ENCODE results near the gene ECHDC3.

ECHDC3 gene

DNA sequence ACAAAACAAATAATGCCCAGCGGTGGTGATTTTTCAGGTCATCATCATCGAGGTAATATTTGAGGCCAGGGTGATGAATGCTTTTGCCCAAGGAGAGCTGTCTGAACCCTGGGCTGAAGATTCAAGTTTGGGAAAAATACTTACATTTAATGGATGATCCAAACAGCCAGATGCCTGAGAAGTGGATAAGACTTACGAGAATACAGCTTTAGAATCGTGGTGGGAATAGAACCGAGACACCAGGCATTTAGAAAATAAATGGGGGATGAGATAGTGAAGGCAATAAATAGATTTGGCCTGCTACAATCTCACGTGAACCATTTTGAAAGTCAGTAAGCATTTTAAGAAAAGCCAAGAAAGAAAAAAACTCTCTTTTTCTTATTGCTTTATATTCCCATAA lies 68.8 kb downstream of the ECHDC3 start:
- H3K27ac ChIP-seq: no peak overlapping the region
- no peak for TF ChIP-seq CTCF (conservative IDR thresholded peaks at IDR 0.05)

DNA sequence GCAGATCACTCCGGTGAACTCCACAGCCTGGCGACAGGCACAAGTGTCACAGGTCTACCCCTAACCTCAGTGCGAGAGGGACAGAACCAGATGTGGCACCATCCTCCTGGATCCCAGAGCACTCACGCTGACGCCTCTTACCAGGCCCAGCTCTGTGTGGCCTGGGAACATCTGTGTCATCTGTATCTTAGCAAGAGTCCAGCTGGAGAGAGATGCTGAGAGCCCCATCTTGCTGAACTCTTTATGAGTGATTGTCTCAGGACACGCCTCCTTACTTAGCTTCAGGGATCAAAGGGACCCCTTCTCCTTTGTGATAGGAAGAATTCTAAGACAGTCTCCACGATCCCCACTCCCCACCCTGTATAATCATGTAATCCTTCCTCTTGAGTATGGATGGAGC lies 71.0 kb downstream of the ECHDC3 start:
- H3K27ac ChIP-seq: no peak overlapping the region
- no peak for TF ChIP-seq CTCF (conservative IDR thresholded peaks at IDR 0.05)

Measured in VCaP (cell line).